Measurements from ENCODE around the gene TBC1D22A. TPM values are rescaled to one million over a fixed set of nuclear protein-coding genes. Genes with fewer than 3 reads are reported as not detected.

Gene TBC1D22A
- total RNA-seq, 1 experiment from 2014 or later, result 26.0 TPM

DNA sequence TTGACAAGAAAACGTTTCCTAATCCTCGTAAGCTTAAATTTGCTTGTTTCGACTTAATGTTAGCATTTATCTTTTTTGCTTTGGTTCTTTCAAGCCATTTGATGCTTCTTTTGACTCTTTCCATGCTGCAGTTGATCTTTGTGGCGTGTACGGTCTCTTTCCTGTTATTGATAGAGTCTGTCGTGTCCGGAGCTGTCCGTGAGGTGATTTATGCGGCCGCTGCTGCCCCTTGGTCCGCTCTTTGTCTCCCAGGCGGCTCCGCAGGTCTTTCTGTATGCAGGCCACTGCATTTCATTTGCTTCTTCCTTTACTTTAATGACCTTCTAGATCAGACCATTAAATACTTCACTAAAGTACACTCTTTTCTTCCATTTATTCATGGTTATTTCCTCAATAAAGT lies 50.3 kb downstream of the TBC1D22A start:
- Mint-ChIP-seq H3K4me1 (ENCODE audit: insufficient read depth, unreplicated experiment) (peaks cover 17% of the 10 kb centered on the region), H3K27ac (ENCODE audit: low read depth, unreplicated experiment) (peak overlapping the region; percentile 16), H3K9me3 (ENCODE audit: unreplicated experiment) (no peaks in the 10 kb centered on the region), H3K36me3 (ENCODE audit: insufficient read depth, unreplicated experiment) (peaks cover 11% of the 10 kb centered on the region), H3K27me3 (ENCODE audit: insufficient read depth, unreplicated experiment) (no peaks in the 10 kb centered on the region), H3K4me3 (ENCODE audit: unreplicated experiment) (no peak overlapping the region)
- ChIA-PET POLR2A (no interaction called here), CTCF (interaction anchor here (3.3 to 3.9 kb wide), 2 partner anchors 10 to 14 kb away, joined by 13 to 40 read pairs; no protein-coding TSS in a partner anchor)
- TF ChIP-seq, protein P1, sequence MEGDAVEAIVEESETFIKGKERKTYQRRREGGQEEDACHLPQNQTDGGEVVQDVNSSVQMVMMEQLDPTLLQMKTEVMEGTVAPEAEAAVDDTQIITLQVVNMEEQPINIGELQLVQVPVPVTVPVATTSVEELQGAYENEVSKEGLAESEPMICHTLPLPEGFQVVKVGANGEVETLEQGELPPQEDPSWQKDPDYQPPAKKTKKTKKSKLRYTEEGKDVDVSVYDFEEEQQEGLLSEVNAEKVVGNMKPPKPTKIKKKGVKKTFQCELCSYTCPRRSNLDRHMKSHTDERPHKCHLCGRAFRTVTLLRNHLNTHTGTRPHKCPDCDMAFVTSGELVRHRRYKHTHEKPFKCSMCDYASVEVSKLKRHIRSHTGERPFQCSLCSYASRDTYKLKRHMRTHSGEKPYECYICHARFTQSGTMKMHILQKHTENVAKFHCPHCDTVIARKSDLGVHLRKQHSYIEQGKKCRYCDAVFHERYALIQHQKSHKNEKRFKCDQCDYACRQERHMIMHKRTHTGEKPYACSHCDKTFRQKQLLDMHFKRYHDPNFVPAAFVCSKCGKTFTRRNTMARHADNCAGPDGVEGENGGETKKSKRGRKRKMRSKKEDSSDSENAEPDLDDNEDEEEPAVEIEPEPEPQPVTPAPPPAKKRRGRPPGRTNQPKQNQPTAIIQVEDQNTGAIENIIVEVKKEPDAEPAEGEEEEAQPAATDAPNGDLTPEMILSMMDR (IDR thresholded peaks at IDR 0.05; ENCODE audit: unreplicated experiment), result no peak
- intact Hi-C loops (cut with micrococcal nuclease), result no loop called here
- no TSS peak for BruUV-seq (replicated peaks)
- no peak for DNase-seq (ENCODE audit: unreplicated experiment)

DNA sequence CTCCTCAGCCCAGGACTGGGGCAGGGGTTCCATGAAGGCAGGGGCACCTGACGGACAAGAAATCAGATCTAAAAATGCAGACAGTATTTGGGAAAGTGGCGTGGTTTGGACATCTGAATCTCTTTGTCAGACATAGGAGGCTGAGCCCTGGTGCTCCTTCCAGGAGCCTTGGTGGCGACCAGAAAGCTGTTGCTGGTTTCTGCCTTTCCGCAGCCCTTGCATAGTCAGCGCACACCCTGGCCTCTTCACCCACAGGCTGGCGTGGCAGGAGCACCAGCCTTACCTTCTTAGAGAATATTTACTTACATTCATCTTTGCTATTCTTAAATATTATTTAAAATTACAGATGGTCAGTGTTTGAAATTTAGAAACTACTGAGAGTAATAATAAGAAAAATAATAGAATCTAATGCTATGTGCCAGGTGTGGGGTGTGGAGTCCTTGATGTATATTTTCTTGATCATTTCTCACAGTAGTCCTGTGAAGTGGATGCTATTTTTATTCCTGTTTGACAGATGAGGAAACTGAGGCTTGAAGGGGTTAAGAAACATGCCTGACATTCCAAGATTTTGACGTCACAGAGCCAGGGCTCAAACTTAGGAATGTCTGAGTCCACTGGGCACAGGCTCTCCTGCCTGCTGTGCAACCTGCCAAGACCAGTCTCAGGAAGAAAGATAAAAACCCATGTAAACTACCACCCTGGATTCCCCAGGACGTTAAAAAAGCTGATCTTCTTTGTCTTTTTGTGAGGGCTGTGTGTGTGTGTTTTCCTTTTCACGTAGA lies 51.6 kb downstream of the TBC1D22A start:
- intact Hi-C loops (cut with micrococcal nuclease), result no loop called here
- H3K9me3 Mint-ChIP-seq (ENCODE audit: unreplicated experiment), result no peaks in the 10 kb centered on the region
- no TSS peak for BruUV-seq (replicated peaks)
- CTCF ChIA-PET, result interaction anchor here (0.7 to 8.7 kb wide), 3 partner anchors 12 to 59 kb away, joined by 3 to 78 read pairs (median 40); no protein-coding TSS in a partner anchor
- no peaks in the 10 kb centered on the region for H3K27me3 Mint-ChIP-seq (ENCODE audit: insufficient read depth, unreplicated experiment)
- peaks cover 17% of the 10 kb centered on the region for H3K4me1 Mint-ChIP-seq (ENCODE audit: insufficient read depth, unreplicated experiment)
- TF ChIP-seq, protein P1 (IDR thresholded peaks at IDR 0.05; ENCODE audit: unreplicated experiment), result no peak
- no peak overlapping the region for H3K4me3 Mint-ChIP-seq (ENCODE audit: unreplicated experiment)
- no peak overlapping the region for H3K27ac Mint-ChIP-seq (ENCODE audit: low read depth, unreplicated experiment)
- peaks cover 8% of the 10 kb centered on the region for H3K36me3 Mint-ChIP-seq (ENCODE audit: insufficient read depth, unreplicated experiment)
- POLR2A ChIA-PET, result interaction anchor here (0.7 to 0.8 kb wide), 2 partner anchors 15 to 121 kb away, joined by 3 read pairs; no protein-coding TSS in a partner anchor
- DNase-seq (ENCODE audit: unreplicated experiment), result no peak

DNA sequence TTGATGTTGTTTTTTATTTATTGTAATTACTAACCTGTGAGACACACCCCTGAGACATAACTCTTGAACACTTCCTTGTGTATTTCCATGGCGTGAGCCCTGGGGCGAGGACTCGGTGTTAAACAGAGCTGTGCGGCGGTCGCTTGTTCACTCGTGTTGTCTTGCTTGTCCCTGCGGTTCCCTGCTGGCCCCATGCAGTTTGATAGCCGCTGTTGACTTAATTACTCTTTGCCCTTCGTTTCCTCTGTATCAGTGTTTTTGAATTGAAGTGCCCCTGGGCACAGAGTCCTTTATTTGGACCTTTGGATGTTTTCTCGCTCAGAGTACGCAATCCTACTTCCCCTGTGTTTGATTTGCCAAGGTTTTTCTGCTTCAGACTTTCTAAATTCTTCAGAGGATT lies 52.7 kb downstream of the TBC1D22A start:
- H3K4me1 Mint-ChIP-seq (ENCODE audit: insufficient read depth, unreplicated experiment), result peaks cover 17% of the 10 kb centered on the region
- no peaks in the 10 kb centered on the region for H3K9me3 Mint-ChIP-seq (ENCODE audit: unreplicated experiment)
- TF ChIP-seq, protein P1 (IDR thresholded peaks at IDR 0.05; ENCODE audit: unreplicated experiment), result no peak
- no peaks in the 10 kb centered on the region for H3K27me3 Mint-ChIP-seq (ENCODE audit: insufficient read depth, unreplicated experiment)
- H3K4me3 Mint-ChIP-seq (ENCODE audit: unreplicated experiment), result no peak overlapping the region
- H3K36me3 Mint-ChIP-seq (ENCODE audit: insufficient read depth, unreplicated experiment), result peaks cover 7% of the 10 kb centered on the region
- CTCF ChIA-PET, result interaction anchor here (0.6 to 8.7 kb wide), 2 partner anchors 13 to 57 kb away, joined by 3 to 78 read pairs; no protein-coding TSS in a partner anchor
- peak overlapping the region; percentile 66 for H3K27ac Mint-ChIP-seq (ENCODE audit: low read depth, unreplicated experiment)
- intact Hi-C loops (cut with micrococcal nuclease), result no loop called here
- POLR2A ChIA-PET, result interaction anchor here (0.6 to 1.2 kb wide), 2 partner anchors 14 to 17 kb away, joined by 3 read pairs; no protein-coding TSS in a partner anchor
- DNase-seq (ENCODE audit: unreplicated experiment), result no peak
- BruUV-seq (replicated peaks), result no TSS peak

DNA sequence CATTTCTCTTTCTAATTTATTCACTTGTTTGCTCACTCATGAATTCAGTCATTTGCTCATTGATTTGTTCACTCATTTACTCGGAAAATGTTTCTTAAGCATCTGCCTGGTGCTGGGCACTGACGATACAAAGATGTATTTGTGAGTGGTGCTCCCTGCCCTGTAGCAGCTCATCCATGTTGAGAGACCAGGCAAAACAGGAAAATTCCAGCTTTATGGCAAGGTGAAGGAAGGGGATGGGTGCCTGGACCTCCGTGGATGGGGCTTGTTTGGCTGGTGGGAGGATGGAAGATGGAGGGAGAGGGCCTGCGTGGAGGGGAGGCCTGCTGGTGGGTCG lies 53.1 kb downstream of the TBC1D22A start:
- Mint-ChIP-seq H3K9me3 (ENCODE audit: unreplicated experiment) (no peaks in the 10 kb centered on the region), H3K4me3 (ENCODE audit: unreplicated experiment) (no peak overlapping the region), H3K4me1 (ENCODE audit: insufficient read depth, unreplicated experiment) (peaks cover 17% of the 10 kb centered on the region), H3K27ac (ENCODE audit: low read depth, unreplicated experiment) (peak overlapping the region; percentile 66), H3K36me3 (ENCODE audit: insufficient read depth, unreplicated experiment) (peaks cover 7% of the 10 kb centered on the region), H3K27me3 (ENCODE audit: insufficient read depth, unreplicated experiment) (no peaks in the 10 kb centered on the region)
- TF ChIP-seq, protein P1 (IDR thresholded peaks at IDR 0.05; ENCODE audit: unreplicated experiment), result no peak
- CTCF ChIA-PET, result interaction anchor here (8.7 kb wide), 1 partner anchor 13 kb away, joined by 78 read pairs; no protein-coding TSS in a partner anchor
- intact Hi-C loops (cut with micrococcal nuclease), result no loop called here
- no TSS peak for BruUV-seq (replicated peaks)
- no peak for DNase-seq (ENCODE audit: unreplicated experiment)
- POLR2A ChIA-PET, result interaction anchor here (0.6 to 1.3 kb wide), 3 partner anchors 14 to 53 kb away, joined by 3 to 4 read pairs (median 3); partner anchors contain the start of gene TBC1D22A
